ENCODE data around the gene SLC10A4. TPM values are rescaled to one million over a fixed set of nuclear protein-coding genes. Genes with fewer than 3 reads are reported as not detected.

SLC10A4 gene
- total and polyA plus RNA-seq, 2 of the 4 experiments (the other 2 are of a cell fraction), result not detected

DNA sequence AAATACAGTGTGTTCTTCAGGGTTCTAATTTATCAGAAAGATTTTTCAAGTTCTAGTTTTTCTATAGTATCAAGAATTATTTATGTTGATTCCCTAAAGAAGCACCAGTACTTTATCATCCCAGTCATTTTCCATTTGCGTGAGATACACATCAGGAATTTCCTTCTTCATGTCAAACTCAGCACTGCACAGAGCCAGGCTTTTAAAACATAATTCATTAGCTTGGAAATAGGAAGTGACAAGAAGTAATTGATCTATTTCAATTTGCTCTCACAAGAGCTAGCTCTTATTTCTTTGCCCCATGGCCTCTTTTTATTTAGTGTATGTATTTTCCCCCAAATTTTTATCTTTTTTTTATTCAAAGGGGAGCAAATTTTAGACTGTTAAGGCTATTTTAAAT is 13.0 kb upstream of the SLC10A4 start:
- Histone ChIP-seq H3K4me2 (ENCODE audit: low read depth, low read length) (no peak overlapping the region), H4K20me1 (ENCODE audit: insufficient read depth, low read length) (no peaks in the 10 kb centered on the region), H2BK5ac (ENCODE audit: low read depth, low read length, poor library complexity, severe bottlenecking) (no peak overlapping the region), H3K14ac (replicated peaks; ENCODE audit: low read depth, low read length) (no peak overlapping the region), H3K4ac (ENCODE audit: low read depth, low read length) (no peak overlapping the region), H4K8ac (ENCODE audit: low read depth in 2 of 2, low read length in 2 of 2) (no peak overlapping the region), H3K27ac (ENCODE audit: insufficient read depth, low read length) (no peak overlapping the region), H3K36me3 (ENCODE audit: control insufficient read depth, insufficient read depth, low read length) (no peaks in the 10 kb centered on the region), H3K79me1 (ENCODE audit: low read depth in 1 of 2, low read length in 2 of 2) (no peaks in the 10 kb centered on the region), H3K9ac (ENCODE audit: low read depth, low read length) (no peak overlapping the region), H3K9me3 (ENCODE audit: control insufficient read depth, insufficient read depth, low read length) (no peaks in the 10 kb centered on the region), H3K23ac (ENCODE audit: low read depth, low read length) (no peak overlapping the region), H3K27me3 (ENCODE audit: control insufficient read depth, insufficient read depth, low read length) (peaks cover 1% of the 10 kb centered on the region), H3K56ac (ENCODE audit: extremely low read depth, insufficient read depth, low read length) (no peak overlapping the region), H4K91ac (ENCODE audit: insufficient read depth, low read depth, low read length) (no peak overlapping the region), H2BK15ac (ENCODE audit: low read depth, low read length) (no peak overlapping the region), H3K4me3 (ENCODE audit: insufficient read depth, low read depth, low read length) (no peak overlapping the region), H3K4me1 (ENCODE audit: control insufficient read depth, insufficient read depth, low read length) (no peaks in the 10 kb centered on the region), H2AFZ (replicated peaks; ENCODE audit: low read length, poor library complexity) (no peak overlapping the region), H2BK20ac (ENCODE audit: low read depth, low read length) (no peak overlapping the region), H2BK120ac (ENCODE audit: low read depth, low read length) (no peak overlapping the region), H3K18ac (ENCODE audit: low read depth, low read length) (no peak overlapping the region), H4K5ac (ENCODE audit: low read depth, low read length) (no peak overlapping the region), H2AK5ac (ENCODE audit: low read depth, low read length) (no peak overlapping the region), H3K9me1 (ENCODE audit: insufficient read depth, low read length) (no peaks in the 10 kb centered on the region), H2AK9ac (replicated peaks; ENCODE audit: low read depth, low read length, poor library complexity) (no peak overlapping the region)
- no CpG with 5 or more reads among the region's 1 CpG for WGBS, 2 experiments (ENCODE audit: extremely low coverage in 2 of 2, insufficient read length in 1 of 2)
- in situ Hi-C loops (cut with MboI; ENCODE audit: low sequenced_read_pairs), result no loop called here
- dilution Hi-C loops (cut with HindIII; ENCODE audit: low sequenced_read_pairs, unreplicated experiment), result no loop called here
- CTCF ChIA-PET, result no interaction called here
- TF ChIP-seq MAFK (IDR thresholded peaks at IDR 0.05; ENCODE audit: low read depth, low read length), result no peak
- TF ChIP-seq CEBPB (IDR thresholded peaks at IDR 0.05; ENCODE audit: low read depth, low read length), result no peak
- no peak for TF ChIP-seq RFX5 (IDR thresholded peaks at IDR 0.05; ENCODE audit: low read depth, low read length)
- TF ChIP-seq RAD21 (IDR thresholded peaks at IDR 0.05; ENCODE audit: low read length), result no peak
- no peak for TF ChIP-seq SMC3 (IDR thresholded peaks at IDR 0.05; ENCODE audit: low read depth, low read length)
- no peak for TF ChIP-seq FOS (IDR thresholded peaks at IDR 0.05; ENCODE audit: low read depth, low read length)
- TF ChIP-seq, protein P1, sequence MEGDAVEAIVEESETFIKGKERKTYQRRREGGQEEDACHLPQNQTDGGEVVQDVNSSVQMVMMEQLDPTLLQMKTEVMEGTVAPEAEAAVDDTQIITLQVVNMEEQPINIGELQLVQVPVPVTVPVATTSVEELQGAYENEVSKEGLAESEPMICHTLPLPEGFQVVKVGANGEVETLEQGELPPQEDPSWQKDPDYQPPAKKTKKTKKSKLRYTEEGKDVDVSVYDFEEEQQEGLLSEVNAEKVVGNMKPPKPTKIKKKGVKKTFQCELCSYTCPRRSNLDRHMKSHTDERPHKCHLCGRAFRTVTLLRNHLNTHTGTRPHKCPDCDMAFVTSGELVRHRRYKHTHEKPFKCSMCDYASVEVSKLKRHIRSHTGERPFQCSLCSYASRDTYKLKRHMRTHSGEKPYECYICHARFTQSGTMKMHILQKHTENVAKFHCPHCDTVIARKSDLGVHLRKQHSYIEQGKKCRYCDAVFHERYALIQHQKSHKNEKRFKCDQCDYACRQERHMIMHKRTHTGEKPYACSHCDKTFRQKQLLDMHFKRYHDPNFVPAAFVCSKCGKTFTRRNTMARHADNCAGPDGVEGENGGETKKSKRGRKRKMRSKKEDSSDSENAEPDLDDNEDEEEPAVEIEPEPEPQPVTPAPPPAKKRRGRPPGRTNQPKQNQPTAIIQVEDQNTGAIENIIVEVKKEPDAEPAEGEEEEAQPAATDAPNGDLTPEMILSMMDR (conservative IDR thresholded peaks at IDR 0.05; ENCODE audit: low read depth, low read length), result no peak
- no peak for TF ChIP-seq CHD1 (IDR thresholded peaks at IDR 0.05; ENCODE audit: low read depth, low read length)
- DNase-seq (no peak), ATAC-seq (ENCODE audit: low read depth) (no peak)
- intact Hi-C loops (cut with micrococcal nuclease), result no loop called here
- BruUV-seq (replicated peaks), result no TSS peak
- POLR2A ChIA-PET (ENCODE audit: unreplicated experiment), result no interaction called here
